HG03060 (cell line): ENCODE results near the gene ROR2.

Experiments used
- ATAC-seq: cut with Tn5 transposase; IDR thresholded peaks from one replicate; pipeline ENCODE4 v1.9.1; 2021; ENCODE audit warnings: low read depth, moderate number of reproducible peaks; ENCODE audit not compliant: unreplicated experiment

The ROR2 gene

GRCh38 chr9:91847581-91848091, 102.4 kb downstream of the ROR2 start:
- ATAC-seq, result no peak

- ATAC-seq, result no peak
These were observed 104.1 kb downstream of the ROR2 start for GRCh38 chr9:91845879-91846278.

- no peak for ATAC-seq
These were observed 105.2 kb downstream of the ROR2 start for GRCh38 chr9:91844701-91845291.

- ATAC-seq, result no peak
These were observed 105.8 kb downstream of the ROR2 start for GRCh38 chr9:91844190-91844589.

GRCh38 chr9:91843623-91844148, 106.3 kb downstream of the ROR2 start:
- ATAC-seq, result no peak

- no peak for ATAC-seq
These were observed 106.9 kb downstream of the ROR2 start for GRCh38 chr9:91843093-91843492.

- no peak for ATAC-seq
These were observed 107.5 kb downstream of the ROR2 start for GRCh38 chr9:91842358-91843049.

- no peak for ATAC-seq
These were observed 108.4 kb downstream of the ROR2 start for GRCh38 chr9:91841591-91841990.

GRCh38 chr9:91840882-91841281, 109.1 kb downstream of the ROR2 start:
- no peak for ATAC-seq

GRCh38 chr9:91840469-91840868, 109.6 kb downstream of the ROR2 start:
- ATAC-seq, result no peak

GRCh38 chr9:91839926-91840465, 110.0 kb downstream of the ROR2 start:
- no peak for ATAC-seq

GRCh38 chr9:91837981-91838731, 111.9 kb downstream of the ROR2 start:
- ATAC-seq, result no peak

GRCh38 chr9:91836515-91836914, 113.5 kb downstream of the ROR2 start:
- no peak for ATAC-seq

GRCh38 chr9:91835632-91836031, 114.4 kb downstream of the ROR2 start:
- no peak for ATAC-seq

- ATAC-seq, result no peak
These were observed 114.8 kb downstream of the ROR2 start for GRCh38 chr9:91835216-91835615.

GRCh38 chr9:91834740-91835139, 115.3 kb downstream of the ROR2 start:
- ATAC-seq, result no peak

- ATAC-seq, result no peak
These were observed 116.2 kb downstream of the ROR2 start for GRCh38 chr9:91833878-91834255.

GRCh38 chr9:91833096-91833877, 116.7 kb downstream of the ROR2 start:
- no peak for ATAC-seq

- ATAC-seq, result no peak
These were observed 117.7 kb downstream of the ROR2 start for GRCh38 chr9:91832322-91832721.

GRCh38 chr9:91825866-91826265, 124.2 kb downstream of the ROR2 start:
- no peak for ATAC-seq
